Measurements from ENCODE around the gene GNPDA1. TPM values are rescaled to one million over a fixed set of nuclear protein-coding genes. Genes with fewer than 3 reads are reported as not detected.
"Not testable (repeated sequence)": the region's sequence is repeated elsewhere in the genome, so short reads cannot be mapped to it uniquely, and the experiment has no call there.

GNPDA1 gene
- total RNA-seq, 1 donor from 2014 or later = 89.8 TPM

- Histone ChIP-seq H3K4me2 (no peak overlapping the region), H3F3A (ENCODE audit: low read depth) (no peaks in the 10 kb centered on the region), H3K9ac (no peak overlapping the region), H3K9me3 (ENCODE audit: low read depth) (no peaks in the 10 kb centered on the region), H2AFZ (replicated peaks) (no peak overlapping the region), H3K79me2 (ENCODE audit: low read depth) (no peaks in the 10 kb centered on the region), H3K36me3 (no peaks in the 10 kb centered on the region), H3K27me3 (no peaks in the 10 kb centered on the region), H3K4me1 (no peaks in the 10 kb centered on the region), H4K20me1 (ENCODE audit: low read depth) (no peaks in the 10 kb centered on the region), H3K27ac (no peak overlapping the region), H3K4me3 (no peak overlapping the region)
- no peak for DNase-seq (ENCODE audit: low spot score)
- no peak overlapping the region for H3K4me3 Mint-ChIP-seq
- H3K27me3 Mint-ChIP-seq (ENCODE audit: insufficient read depth, low read depth) = peaks cover 6% of the 10 kb centered on the region
- no peaks in the 10 kb centered on the region for H3K9me3 Mint-ChIP-seq
- no peaks in the 10 kb centered on the region for H3K36me3 Mint-ChIP-seq
- H3K27ac Mint-ChIP-seq = no peak overlapping the region
- H3K4me1 Mint-ChIP-seq = no peaks in the 10 kb centered on the region
- TF ChIP-seq EZH2phosphoT487 (IDR thresholded peaks at IDR 0.05) (no peak), EZH2 (IDR thresholded peaks at IDR 0.05) (no peak), CTCF (IDR thresholded peaks at IDR 0.05) (no peak)
Observed at GRCh38 chr5:142038735-142039134, 25.9 kb upstream of the GNPDA1 start.

- H3K27ac ChIP-seq; H3K4me1 Mint-ChIP-seq; H3K27me3 Mint-ChIP-seq (ENCODE audit: insufficient read depth, low read depth); H3K9ac ChIP-seq; DNase-seq (ENCODE audit: low spot score); H3F3A ChIP-seq (ENCODE audit: low read depth); H3K27ac Mint-ChIP-seq; H3K79me2 ChIP-seq (ENCODE audit: low read depth); H3K4me1 ChIP-seq; H3K4me2 ChIP-seq; H3K4me3 ChIP-seq; H3K27me3 ChIP-seq; H4K20me1 ChIP-seq (ENCODE audit: low read depth); H3K36me3 ChIP-seq; H2AFZ ChIP-seq (replicated peaks); H3K9me3 Mint-ChIP-seq; H3K9me3 ChIP-seq (ENCODE audit: low read depth); H3K4me3 Mint-ChIP-seq; H3K36me3 Mint-ChIP-seq: not testable (repeated sequence)
Observed at GRCh38 chr5:142037599-142037998, 24.8 kb upstream of the GNPDA1 start.

- Mint-ChIP-seq H3K4me1 (no peaks in the 10 kb centered on the region), H3K27me3 (ENCODE audit: insufficient read depth, low read depth) (peaks cover 6% of the 10 kb centered on the region), H3K4me3 (no peak overlapping the region), H3K9me3 (no peaks in the 10 kb centered on the region), H3K36me3 (no peaks in the 10 kb centered on the region), H3K27ac (no peak overlapping the region)
- Histone ChIP-seq H3K4me3 (no peak overlapping the region), H3K4me2 (no peak overlapping the region), H3K9me3 (ENCODE audit: low read depth) (no peaks in the 10 kb centered on the region), H3K79me2 (ENCODE audit: low read depth) (no peaks in the 10 kb centered on the region), H3K36me3 (no peaks in the 10 kb centered on the region), H3K27ac (no peak overlapping the region), H2AFZ (replicated peaks) (peak overlapping the region; percentile 28), H4K20me1 (ENCODE audit: low read depth) (no peaks in the 10 kb centered on the region), H3F3A (ENCODE audit: low read depth) (no peaks in the 10 kb centered on the region), H3K4me1 (no peaks in the 10 kb centered on the region), H3K9ac (no peak overlapping the region), H3K27me3 (no peaks in the 10 kb centered on the region)
- TF ChIP-seq EZH2 (IDR thresholded peaks at IDR 0.05) (no peak), EZH2phosphoT487 (IDR thresholded peaks at IDR 0.05) (no peak), CTCF (IDR thresholded peaks at IDR 0.05) (no peak)
- no peak for DNase-seq (ENCODE audit: low spot score)
Observed at GRCh38 chr5:142036918-142037317, 24.1 kb upstream of the GNPDA1 start.

- no peak overlapping the region for H3K4me3 ChIP-seq
- H3K27ac Mint-ChIP-seq = no peak overlapping the region
- H3K4me1 Mint-ChIP-seq = no peaks in the 10 kb centered on the region
- no peaks in the 10 kb centered on the region for H3K9me3 Mint-ChIP-seq
- no peaks in the 10 kb centered on the region for H3K36me3 ChIP-seq
- no peak overlapping the region for H3K27ac ChIP-seq
- peaks cover 6% of the 10 kb centered on the region for H3K27me3 Mint-ChIP-seq (ENCODE audit: insufficient read depth, low read depth)
- no peaks in the 10 kb centered on the region for H4K20me1 ChIP-seq (ENCODE audit: low read depth)
- H3K27me3 ChIP-seq = no peaks in the 10 kb centered on the region
- H3K4me1 ChIP-seq = no peaks in the 10 kb centered on the region
- H3F3A ChIP-seq (ENCODE audit: low read depth) = peaks cover 6% of the 10 kb centered on the region
- no peaks in the 10 kb centered on the region for H3K9me3 ChIP-seq (ENCODE audit: low read depth)
- no peaks in the 10 kb centered on the region for H3K36me3 Mint-ChIP-seq
- no peak overlapping the region for H3K4me2 ChIP-seq
- TF ChIP-seq EZH2phosphoT487 (IDR thresholded peaks at IDR 0.05) (no peak), EZH2 (IDR thresholded peaks at IDR 0.05) (no peak), CTCF (IDR thresholded peaks at IDR 0.05) (no peak)
- no peaks in the 10 kb centered on the region for H3K79me2 ChIP-seq (ENCODE audit: low read depth)
- H2AFZ ChIP-seq (replicated peaks) = no peak overlapping the region
- no peak for DNase-seq (ENCODE audit: low spot score)
- no peak overlapping the region for H3K9ac ChIP-seq
- no peak overlapping the region for H3K4me3 Mint-ChIP-seq
Observed at GRCh38 chr5:142034994-142035393, 22.2 kb upstream of the GNPDA1 start.

- not testable (repeated sequence) for H3K4me2 ChIP-seq; H3K9me3 Mint-ChIP-seq; H3K79me2 ChIP-seq (ENCODE audit: low read depth); H3K9me3 ChIP-seq (ENCODE audit: low read depth); H3K4me1 ChIP-seq; H3K27ac Mint-ChIP-seq; H3K4me3 Mint-ChIP-seq; H3K4me3 ChIP-seq; H4K20me1 ChIP-seq (ENCODE audit: low read depth); H3F3A ChIP-seq (ENCODE audit: low read depth); H3K27me3 ChIP-seq; H3K27ac ChIP-seq; H3K36me3 Mint-ChIP-seq; H3K36me3 ChIP-seq; H2AFZ ChIP-seq (replicated peaks); H3K27me3 Mint-ChIP-seq (ENCODE audit: insufficient read depth, low read depth); H3K9ac ChIP-seq; H3K4me1 Mint-ChIP-seq; DNase-seq (ENCODE audit: low spot score)
Observed at GRCh38 chr5:142033632-142034567, 21.1 kb upstream of the GNPDA1 start.
